PC-3 (cell line): Measurements from ENCODE around the gene LRRC55. TPM values are rescaled to one million over a fixed set of nuclear protein-coding genes. Genes with fewer than 3 reads are reported as not detected.

Experiments
- ATAC-seq: fragments of 200-7000 bp; cut with Tn5 transposase; 2 replicates; pipeline ENCODE4 v1.9.1; 2020; ENCODE audit warnings: mild to moderate bottlenecking, moderate library complexity
- BruUV-seq: library from RNA; stranded (reverse); fragments of 400-500 nt; replicated peaks from 2 replicates; lab custom pipeline; 2021; lab: Mats Ljungman, UMichigan
- CTCF ChIA-PET: fragments of 300-600 bp; sonication (Branson Sonifier 250); formaldehyde crosslinking; loops from one replicate; lab custom pipeline; 2022; ENCODE audit warnings: antibody characterized with exemption; lab: Charles Lee
- POLR2A ChIA-PET: fragments of 300-600 bp; sonication (Branson Sonifier 250); formaldehyde crosslinking; loops from one replicate; lab custom pipeline; 2022; ENCODE audit warnings: antibody characterized with exemption; ENCODE audit not compliant: unreplicated experiment; lab: Charles Lee
- DNase-seq: peaks from one replicate; pipeline ENCODE4 v3.0.0-alpha.2; 2015
- H2AFZ ChIP-seq: fragments of 300-600 bp; sonication (generic); 2 replicates; pipeline ENCODE4 v1.6.0; 2016; ENCODE audit warnings: antibody characterized with exemption, low read length
- H3F3A ChIP-seq: fragments of 300-600 bp; sonication (generic); one replicate; pipeline ENCODE4 v1.6.0; 2017; ENCODE audit warnings: antibody characterized with exemption, low read length, control low read depth, mild to moderate bottlenecking; ENCODE audit not compliant: unreplicated experiment
- H3K27ac ChIP-seq: fragments of 300-600 bp; sonication (generic); 2 replicates; pipeline ENCODE4 v1.5.1; 2016; ENCODE audit warnings: mild to moderate bottlenecking, low read length
- H3K27me3 ChIP-seq: fragments of 300-600 bp; sonication (generic); 2 replicates; pipeline ENCODE4 v1.6.1; 2016; ENCODE audit warnings: low read length, mixed read lengths
- H3K36me3 ChIP-seq: fragments of 300-600 bp; sonication (generic); 2 replicates; pipeline ENCODE4 v1.6.1; 2016; ENCODE audit warnings: low read depth, mixed run types, low read length, mixed read lengths
- H3K4me1 ChIP-seq: fragments of 300-600 bp; sonication (generic); 2 replicates; pipeline ENCODE4 v1.5.1; 2016; ENCODE audit warnings: low read length; ENCODE audit not compliant: insufficient read depth
- H3K4me2 ChIP-seq: fragments of 300-600 bp; sonication (generic); 2 replicates; pipeline ENCODE4 v1.6.0; 2016; ENCODE audit warnings: low read length
- H3K4me3 ChIP-seq: fragments of 300-600 bp; sonication (generic); 2 replicates; pipeline ENCODE4 v1.5.1; 2016; ENCODE audit warnings: mild to moderate bottlenecking, low read length, mixed read lengths
- H3K79me2 ChIP-seq: fragments of 300-600 bp; sonication (generic); 2 replicates; pipeline ENCODE4 v1.6.1; 2017; ENCODE audit warnings: low read length, mixed read lengths
- H3K9ac ChIP-seq: fragments of 300-600 bp; sonication (generic); 2 replicates; pipeline ENCODE4 v1.6.0; 2016; ENCODE audit warnings: mild to moderate bottlenecking, low read length
- H3K9me2 ChIP-seq: fragments of 300-600 bp; sonication (generic); replicated peaks from 2 replicates; pipeline ENCODE4 v1.6.1; 2016; ENCODE audit warnings: mixed run types, low read length, mixed read lengths
- H3K9me3 ChIP-seq: fragments of 300-600 bp; sonication (generic); 2 replicates; pipeline ENCODE4 v1.6.1; 2016; ENCODE audit warnings: low read length, mixed read lengths
- H4K20me1 ChIP-seq: fragments of 300-600 bp; sonication (generic); 2 replicates; pipeline ENCODE4 v1.6.1; 2016; ENCODE audit warnings: low read length, mixed read lengths
- EZH2 ChIP-seq: fragments of 300-600 bp; sonication (generic); IDR thresholded peaks from one replicate; pipeline ENCODE4 v1.6.1; 2017; ENCODE audit warnings: antibody characterized with exemption, mild to moderate bottlenecking, low read length; ENCODE audit not compliant: unreplicated experiment
- EZH2phosphoT487 ChIP-seq: fragments of 300-600 bp; sonication (generic); IDR thresholded peaks from 2 replicates; pipeline ENCODE4 v1.6.1; 2018; ENCODE audit warnings: mild to moderate bottlenecking, antibody characterized with exemption, low read length, borderline replicate concordance
- intact Hi-C: fragments of 100-400 bp; cut with micrococcal nuclease; formaldehyde crosslinking; loops from 2 replicates; pipeline ENCODE4 v1.9.0; 2023
- total RNA-seq: library from RNA; depleted of rRNA; stranded (reverse); fragments of >200 nt; gene quantifications from 2 replicates; pipeline ENCODE4 v1.2.3, GENCODE V29; 2014; rRNA removed
- TF ChIP-seq, protein P1 (sequence below): fragments of 300-600 bp; sonication (generic); conservative IDR thresholded peaks from 2 replicates; pipeline ENCODE4 v1.5.1; 2017; ENCODE audit warnings: antibody characterized with exemption, low read depth, mild to moderate bottlenecking, low read length

The LRRC55 gene
- total RNA-seq, 1 experiment from 2014 or later: not detected

DNA sequence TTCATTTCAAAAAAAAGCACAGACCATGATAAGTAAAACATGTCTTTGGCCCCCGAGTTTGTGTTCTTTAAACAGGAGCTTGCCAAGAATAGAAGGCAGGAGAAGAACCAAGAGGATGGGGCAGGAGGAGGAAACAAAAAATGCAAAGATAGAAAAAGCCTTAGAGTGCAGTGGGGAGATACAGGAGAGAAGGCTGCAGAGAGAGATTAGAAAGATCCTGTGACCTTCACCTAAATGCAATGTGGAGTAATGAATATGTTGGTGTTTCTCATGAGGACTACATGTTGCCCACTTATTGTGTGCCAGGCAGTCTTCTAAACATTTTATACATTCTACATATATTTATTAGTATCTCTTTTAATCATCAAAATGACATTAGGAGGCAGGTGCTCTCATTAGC lies 57.6 kb downstream of the LRRC55 start:
- intact Hi-C loops: no loop called here

DNA sequence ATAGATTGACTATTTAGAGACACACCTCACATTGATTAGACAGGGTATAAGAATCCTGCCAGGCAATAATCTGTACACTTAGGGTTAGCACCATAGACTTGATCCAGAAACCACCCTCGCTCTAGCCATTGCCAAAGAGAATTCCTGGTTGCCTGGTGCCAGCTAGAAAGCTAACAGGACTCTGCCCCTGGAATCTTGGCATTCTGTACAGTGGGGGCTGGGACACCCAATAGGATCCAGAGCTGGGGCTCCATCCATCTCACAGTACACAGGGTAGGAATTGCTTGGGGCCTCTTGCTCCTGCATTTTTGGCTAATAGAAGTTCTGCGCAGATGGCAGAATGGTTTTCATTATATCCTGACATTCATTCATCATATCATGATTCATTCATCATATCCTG lies 58.3 kb downstream of the LRRC55 start:
- H3K36me3 ChIP-seq: no peaks in the 10 kb centered on the region
- no peak overlapping the region for H2AFZ ChIP-seq
- peaks cover 58% of the 10 kb centered on the region for H3K27me3 ChIP-seq
- H4K20me1 ChIP-seq: no peaks in the 10 kb centered on the region
- H3K4me2 ChIP-seq: no peak overlapping the region
- no TSS peak for BruUV-seq
- POLR2A ChIA-PET: no interaction called here
- CTCF ChIA-PET: no interaction called here
- DNase-seq (no peak), ATAC-seq (no peak)
- no peaks in the 10 kb centered on the region for H3K4me1 ChIP-seq
- no peaks in the 10 kb centered on the region for H3K9me2 ChIP-seq
- no peaks in the 10 kb centered on the region for H3F3A ChIP-seq
- no peaks in the 10 kb centered on the region for H3K79me2 ChIP-seq
- H3K4me3 ChIP-seq: no peak overlapping the region
- no peak for TF ChIP-seq EZH2phosphoT487
- no peak for TF ChIP-seq EZH2
- TF ChIP-seq, protein P1, sequence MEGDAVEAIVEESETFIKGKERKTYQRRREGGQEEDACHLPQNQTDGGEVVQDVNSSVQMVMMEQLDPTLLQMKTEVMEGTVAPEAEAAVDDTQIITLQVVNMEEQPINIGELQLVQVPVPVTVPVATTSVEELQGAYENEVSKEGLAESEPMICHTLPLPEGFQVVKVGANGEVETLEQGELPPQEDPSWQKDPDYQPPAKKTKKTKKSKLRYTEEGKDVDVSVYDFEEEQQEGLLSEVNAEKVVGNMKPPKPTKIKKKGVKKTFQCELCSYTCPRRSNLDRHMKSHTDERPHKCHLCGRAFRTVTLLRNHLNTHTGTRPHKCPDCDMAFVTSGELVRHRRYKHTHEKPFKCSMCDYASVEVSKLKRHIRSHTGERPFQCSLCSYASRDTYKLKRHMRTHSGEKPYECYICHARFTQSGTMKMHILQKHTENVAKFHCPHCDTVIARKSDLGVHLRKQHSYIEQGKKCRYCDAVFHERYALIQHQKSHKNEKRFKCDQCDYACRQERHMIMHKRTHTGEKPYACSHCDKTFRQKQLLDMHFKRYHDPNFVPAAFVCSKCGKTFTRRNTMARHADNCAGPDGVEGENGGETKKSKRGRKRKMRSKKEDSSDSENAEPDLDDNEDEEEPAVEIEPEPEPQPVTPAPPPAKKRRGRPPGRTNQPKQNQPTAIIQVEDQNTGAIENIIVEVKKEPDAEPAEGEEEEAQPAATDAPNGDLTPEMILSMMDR: no peak
- H3K9ac ChIP-seq: no peak overlapping the region
- H3K9me3 ChIP-seq: no peaks in the 10 kb centered on the region
- intact Hi-C loops: no loop called here
- no peak overlapping the region for H3K27ac ChIP-seq

More for the DNA sequence above, 57.6 kb downstream of the LRRC55 start:
- no peak overlapping the region for H3K27ac ChIP-seq
- ChIA-PET POLR2A (no interaction called here), CTCF (interaction anchor here (0.6 kb wide), 1 partner anchor 10 kb away, joined by 3 read pairs; no protein-coding TSS in a partner anchor)
- no peaks in the 10 kb centered on the region for H3K36me3 ChIP-seq
- no TSS peak for BruUV-seq
- peaks cover 64% of the 10 kb centered on the region for H3K27me3 ChIP-seq
- no peak overlapping the region for H3K4me3 ChIP-seq
- DNase-seq: no peak
- H3K9me3 ChIP-seq: no peaks in the 10 kb centered on the region
- no peaks in the 10 kb centered on the region for H4K20me1 ChIP-seq
- H3K9ac ChIP-seq: no peak overlapping the region
- H3K4me2 ChIP-seq: no peak overlapping the region
- no peaks in the 10 kb centered on the region for H3K9me2 ChIP-seq
- no peaks in the 10 kb centered on the region for H3K79me2 ChIP-seq
- no peak for ATAC-seq
- H3F3A ChIP-seq: no peaks in the 10 kb centered on the region
- TF ChIP-seq EZH2: no peak
- TF ChIP-seq, protein P1: no peak
- TF ChIP-seq EZH2phosphoT487: no peak
- no peaks in the 10 kb centered on the region for H3K4me1 ChIP-seq
- H2AFZ ChIP-seq: no peak overlapping the region

- TF ChIP-seq EZH2phosphoT487 (no peak), EZH2 (no peak)
- TF ChIP-seq, protein P1: no peak
- H3K27ac ChIP-seq: no peak overlapping the region
- no peaks in the 10 kb centered on the region for H4K20me1 ChIP-seq
- H3K9me2 ChIP-seq: no peaks in the 10 kb centered on the region
- H3K4me1 ChIP-seq: no peaks in the 10 kb centered on the region
- no peaks in the 10 kb centered on the region for H3K79me2 ChIP-seq
- no peak overlapping the region for H3K4me3 ChIP-seq
- intact Hi-C loops: no loop called here
- DNase-seq (no peak), ATAC-seq (no peak)
- H3K9me3 ChIP-seq: no peaks in the 10 kb centered on the region
- BruUV-seq: no TSS peak
- H3K9ac ChIP-seq: no peak overlapping the region
- no peaks in the 10 kb centered on the region for H3F3A ChIP-seq
- no peak overlapping the region for H2AFZ ChIP-seq
- H3K4me2 ChIP-seq: no peak overlapping the region
- H3K27me3 ChIP-seq: peaks cover 50% of the 10 kb centered on the region
- H3K36me3 ChIP-seq: no peaks in the 10 kb centered on the region
- ChIA-PET POLR2A (no interaction called here), CTCF (no interaction called here)
Measured at GRCh38 chr11:57240757-57241156, 59.0 kb downstream of the LRRC55 start.

Other genes starting within 250 kb of the LRRC55 start
- gene OR5AK2, start 193.0 kb upstream of the LRRC55 start, total RNA-seq: not detected in 2 replicates
- not detected in 2 replicates for gene APLNR, start 55.3 kb downstream of the LRRC55 start, total RNA-seq
- gene TNKS1BP1, start 143.0 kb downstream of the LRRC55 start, total RNA-seq: 89.6 and 143 TPM in 2 replicates
- 228 and 341 TPM in 2 replicates for gene SSRP1, start 153.9 kb downstream of the LRRC55 start, total RNA-seq
- not detected in 2 replicates for gene P2RX3, start 156.4 kb downstream of the LRRC55 start, total RNA-seq
- gene PRG3, start 199.2 kb downstream of the LRRC55 start, total RNA-seq: not detected in 2 replicates
- not detected in 2 replicates for gene PRG2, start 208.7 kb downstream of the LRRC55 start, total RNA-seq
- gene SLC43A3, start 245.2 kb downstream of the LRRC55 start, total RNA-seq: 31.3 and 35.0 TPM in 2 replicates